GM18909 (cell line): Measurements from ENCODE around the gene AAK1.
"Not testable (repeated sequence)": the region's sequence is repeated elsewhere in the genome, so short reads cannot be mapped to it uniquely, and the experiment has no call there.

ENCODE experiments used
- ATAC-seq: cut with Tn5 transposase; IDR thresholded peaks from one replicate; pipeline ENCODE4 v1.9.1; 2021; ENCODE audit warnings: mild to moderate bottlenecking; ENCODE audit not compliant: unreplicated experiment, poor library complexity

The AAK1 gene

DNA sequence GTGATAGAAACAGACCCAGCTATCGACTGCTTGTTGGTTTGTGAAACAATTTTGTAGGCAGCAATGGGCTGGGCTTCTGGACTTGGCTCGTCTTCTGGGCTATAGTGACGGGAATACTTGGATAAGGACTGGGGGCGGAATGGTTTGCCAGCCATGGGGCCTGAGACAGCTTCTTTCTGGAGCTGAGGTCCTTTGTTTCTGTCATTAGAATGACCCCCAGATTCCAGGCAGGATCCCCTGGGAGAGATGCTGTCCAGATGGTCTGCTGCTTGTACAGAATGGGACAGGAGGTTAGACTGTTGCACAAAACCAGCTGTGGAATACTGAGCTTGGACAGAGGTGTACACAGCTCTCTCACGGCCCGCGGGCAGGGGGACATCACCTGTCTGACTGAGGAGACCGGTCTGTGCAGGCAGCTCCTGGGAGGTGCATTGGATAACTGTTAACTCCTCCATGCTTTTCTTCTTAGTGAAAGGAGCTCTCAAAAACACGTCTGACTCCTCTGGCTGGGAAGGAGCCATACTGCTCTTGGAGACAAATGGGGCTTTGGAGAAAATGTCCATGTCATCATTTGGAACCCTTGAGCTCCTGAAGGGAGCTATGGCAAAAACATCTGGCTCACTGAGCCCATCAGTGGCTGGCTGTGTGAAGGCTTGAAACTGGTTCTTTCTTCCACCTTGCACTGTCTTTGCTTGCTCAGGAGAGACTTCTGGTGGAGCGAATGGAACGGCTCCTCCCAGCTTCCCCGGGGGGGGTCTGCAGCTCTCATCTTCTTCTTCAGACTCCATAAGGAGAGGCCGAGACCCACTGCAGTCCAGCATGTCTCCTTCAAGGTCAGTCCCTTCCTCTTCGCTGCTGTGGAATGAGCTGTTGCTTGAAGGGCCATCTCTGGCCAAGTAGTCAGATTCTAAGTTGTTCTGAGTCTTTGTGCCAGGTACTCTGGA lies 177.8 kb downstream of the AAK1 start:
- no peak for ATAC-seq

DNA sequence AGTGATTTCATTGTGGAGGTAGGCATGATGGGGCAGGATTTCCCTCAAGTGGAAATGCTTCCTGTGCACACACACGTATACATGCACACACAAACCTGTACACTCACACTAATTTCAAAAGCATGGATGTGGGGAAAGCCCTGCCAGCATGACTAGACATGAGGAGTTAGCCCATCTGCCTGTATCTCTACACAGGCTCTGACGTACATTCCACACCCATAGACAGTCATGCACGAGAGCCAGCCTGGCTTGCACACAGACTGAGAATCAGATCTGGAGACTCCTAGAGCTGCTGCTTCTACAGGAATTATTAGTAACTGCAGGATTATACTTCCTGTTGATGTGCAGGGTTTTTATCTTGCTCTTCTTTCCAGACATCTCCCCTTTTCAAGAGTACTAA lies 179.0 kb downstream of the AAK1 start:
- ATAC-seq: no peak

DNA sequence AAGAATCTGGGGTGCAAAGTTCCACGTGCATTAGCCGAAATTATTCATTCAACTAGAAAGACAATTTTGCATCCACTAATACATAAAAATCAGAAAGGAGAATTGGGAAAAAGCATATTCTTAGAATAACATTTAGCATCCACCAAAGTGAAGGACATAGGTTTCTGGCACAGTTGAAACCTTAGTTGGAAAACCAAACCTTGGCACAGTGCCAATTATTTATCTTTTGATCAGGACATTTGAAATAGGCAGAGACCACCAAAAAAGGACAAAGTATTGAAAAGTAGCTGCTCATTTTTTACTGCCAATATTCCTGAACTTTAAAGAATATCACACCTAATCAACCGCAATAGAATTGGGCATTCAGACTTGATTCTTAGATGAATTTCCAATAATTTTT lies 180.8 kb downstream of the AAK1 start:
- no peak for ATAC-seq

DNA sequence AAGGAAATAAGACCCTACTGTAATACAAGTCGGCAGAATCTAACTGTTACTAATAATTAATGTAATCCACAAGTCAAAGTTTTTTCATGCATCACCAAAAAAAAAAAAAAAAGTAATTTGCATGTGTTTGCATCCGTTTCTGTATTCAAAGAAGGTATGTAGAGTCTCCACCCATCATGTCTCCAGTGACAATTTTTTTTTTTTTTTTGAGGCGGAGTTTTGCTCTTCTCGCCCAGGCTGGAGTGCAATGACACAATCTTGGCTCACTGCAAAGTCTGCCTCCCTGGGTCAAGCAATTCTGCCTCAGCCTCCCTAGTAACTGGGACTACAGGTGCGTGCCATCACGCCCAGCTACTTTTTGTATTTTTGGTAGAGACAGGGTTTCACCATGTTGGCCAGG lies 182.1 kb downstream of the AAK1 start:
- ATAC-seq: no peak

DNA sequence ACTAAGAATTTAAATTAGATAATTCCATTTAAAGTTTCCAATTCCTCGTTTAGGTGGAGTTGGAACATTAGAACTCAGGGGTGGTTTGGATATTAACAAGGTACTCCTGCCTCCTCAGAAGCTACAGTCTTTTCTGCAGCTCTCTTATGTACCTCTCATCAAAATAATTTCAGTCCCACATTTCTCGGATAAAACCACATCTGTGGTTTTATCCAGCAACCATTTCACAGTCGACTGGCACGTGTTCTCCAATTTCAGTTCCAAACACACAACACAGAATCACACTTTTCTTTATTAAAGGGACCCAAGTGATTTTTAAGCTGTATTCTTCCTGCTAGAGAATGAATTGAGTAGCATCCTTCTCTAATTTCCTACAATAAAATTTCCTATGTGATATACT lies 183.6 kb downstream of the AAK1 start:
- no peak for ATAC-seq

DNA sequence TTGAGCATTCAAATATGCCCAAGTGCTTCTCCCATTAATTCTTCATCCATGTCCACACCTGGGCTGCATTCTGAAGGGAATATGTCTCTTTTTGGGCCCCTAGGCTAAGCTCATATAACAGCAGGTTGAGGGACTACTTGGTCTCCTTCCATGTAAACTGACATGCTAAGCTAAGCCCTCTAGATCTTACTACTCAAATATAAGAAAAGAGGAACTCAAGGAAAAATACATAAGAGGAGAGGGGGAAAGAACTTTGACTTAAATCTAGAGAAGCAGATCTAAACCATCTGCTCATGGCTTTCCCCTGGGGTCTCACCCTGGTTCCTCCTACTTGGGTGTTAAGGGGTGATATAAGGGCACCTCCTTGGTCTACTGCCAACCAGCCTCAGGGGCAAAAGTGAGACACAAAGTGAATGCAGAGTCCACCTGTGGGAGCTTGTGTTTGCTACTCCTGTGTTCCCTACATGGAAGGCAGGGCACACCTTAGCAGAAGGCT lies 186.5 kb downstream of the AAK1 start:
- no peak for ATAC-seq

DNA sequence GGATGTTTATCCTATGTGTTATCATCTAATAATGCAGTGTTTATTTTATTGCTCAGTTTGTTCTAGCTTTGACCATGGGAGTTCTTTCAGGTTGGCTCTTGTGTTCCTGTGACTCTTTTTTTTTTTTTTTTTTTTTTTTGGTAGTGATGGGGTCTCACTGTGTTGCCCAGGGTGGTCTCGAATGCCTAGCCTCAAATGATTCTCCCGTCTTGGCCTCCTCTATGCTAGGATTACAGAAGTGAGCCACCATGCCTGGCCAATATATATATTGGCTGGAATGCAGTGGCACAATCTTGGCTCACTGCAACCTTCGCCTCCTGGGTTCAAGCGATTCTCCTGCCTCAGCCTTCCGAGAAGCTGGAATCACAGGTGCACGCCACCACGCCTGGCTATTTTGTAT lies 187.4 kb downstream of the AAK1 start:
- ATAC-seq: no peak

DNA sequence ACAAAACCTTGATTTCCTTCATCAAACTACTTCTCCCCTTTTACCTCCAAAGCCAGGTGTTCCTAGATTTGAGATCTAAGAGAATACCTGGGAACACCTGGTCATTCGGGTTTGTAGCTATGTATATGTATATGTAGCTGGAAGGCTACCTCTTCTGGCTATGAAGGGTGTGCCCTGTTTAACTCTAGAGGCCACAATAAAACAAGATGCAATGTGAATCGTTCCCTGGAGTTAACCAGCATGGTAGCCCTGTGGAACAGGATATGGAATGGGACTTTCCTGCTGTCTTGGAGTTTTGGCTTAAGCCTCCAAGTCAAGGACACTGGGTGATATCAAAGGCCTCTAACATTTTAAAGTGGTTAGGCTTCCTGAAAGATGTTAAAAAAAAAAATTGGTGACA lies 188.6 kb downstream of the AAK1 start:
- ATAC-seq: no peak

DNA sequence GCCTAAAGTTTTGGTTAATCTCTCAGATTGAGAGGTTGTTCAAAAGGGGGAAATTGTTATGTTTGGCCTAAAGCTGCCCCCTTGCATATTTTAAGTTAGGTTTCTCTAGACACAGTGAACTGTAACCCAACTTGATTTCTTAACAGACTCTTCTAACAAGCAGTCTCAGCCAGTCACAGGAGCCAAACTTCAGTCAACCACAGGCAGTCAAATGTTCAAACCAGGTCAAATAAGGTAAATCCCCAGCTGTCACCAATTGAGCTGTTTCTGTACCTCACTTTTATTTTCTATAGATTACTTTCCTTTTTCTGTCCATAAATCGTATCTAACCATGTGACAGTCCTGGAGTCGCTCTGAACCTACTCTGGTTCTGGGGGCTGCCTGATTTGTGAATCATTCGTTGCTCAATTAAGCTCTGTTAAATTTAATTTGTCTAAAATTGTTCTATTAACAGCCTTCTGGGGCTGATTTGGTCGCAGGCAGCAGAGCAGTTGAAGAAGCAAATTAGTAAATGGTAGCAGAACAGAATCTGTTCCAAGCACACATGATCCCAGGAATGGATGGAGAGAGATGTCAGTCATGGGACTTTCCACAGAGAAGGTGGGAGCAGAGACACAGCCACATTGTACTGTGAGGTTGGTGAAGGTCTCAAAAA lies 189.9 kb downstream of the AAK1 start:
- ATAC-seq: peak; percentile 81

DNA sequence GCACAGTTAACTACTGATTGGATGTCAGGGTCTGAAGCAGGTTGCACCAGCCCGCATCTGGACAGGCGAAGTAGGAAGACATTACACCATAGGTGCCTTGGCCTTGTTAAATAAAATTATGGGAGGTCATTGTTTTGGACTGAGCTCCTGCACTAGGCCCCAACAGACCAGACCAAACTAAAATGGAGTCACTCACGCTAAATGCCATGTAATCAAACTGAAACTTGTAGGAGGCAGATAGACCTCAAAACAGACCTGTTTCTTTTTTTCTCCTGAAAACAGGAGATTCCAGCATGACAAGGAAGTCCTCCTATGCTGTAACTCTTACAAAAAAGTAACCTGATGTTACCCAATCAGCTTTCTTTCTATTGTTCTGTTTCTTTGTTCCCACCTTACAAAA lies 190.9 kb downstream of the AAK1 start:
- ATAC-seq: no peak

DNA sequence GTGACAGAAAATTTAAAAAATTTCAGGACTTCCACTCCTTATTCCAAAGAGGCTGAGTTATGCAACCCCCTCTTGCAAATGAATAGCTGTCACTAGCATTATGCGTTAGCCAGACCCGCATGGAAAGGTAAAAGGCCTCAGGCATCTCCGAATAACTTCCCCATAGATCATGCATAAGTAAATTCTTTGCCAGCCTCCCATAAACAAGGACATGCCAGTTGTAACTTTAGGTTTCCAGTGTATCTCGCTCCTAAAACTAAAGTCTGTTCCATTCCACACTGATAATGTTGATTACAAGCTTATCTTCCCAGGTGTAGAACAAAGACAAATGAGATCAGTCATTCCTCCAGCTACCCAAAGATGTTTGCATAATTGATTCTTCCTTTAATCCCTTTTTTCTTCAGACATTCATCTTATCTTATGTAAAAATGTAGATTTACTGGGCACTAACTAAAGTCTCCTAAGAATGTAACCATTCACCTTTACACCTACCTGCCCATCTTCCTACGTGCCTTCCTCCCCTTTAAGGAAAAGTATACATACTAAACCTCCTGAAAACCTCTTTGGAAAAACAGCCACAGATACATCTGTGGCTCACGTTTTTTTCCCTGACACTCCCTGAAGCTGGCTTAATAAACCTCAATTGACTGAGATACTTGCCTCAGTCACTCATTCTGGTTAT lies 192.7 kb downstream of the AAK1 start:
- no peak for ATAC-seq

DNA sequence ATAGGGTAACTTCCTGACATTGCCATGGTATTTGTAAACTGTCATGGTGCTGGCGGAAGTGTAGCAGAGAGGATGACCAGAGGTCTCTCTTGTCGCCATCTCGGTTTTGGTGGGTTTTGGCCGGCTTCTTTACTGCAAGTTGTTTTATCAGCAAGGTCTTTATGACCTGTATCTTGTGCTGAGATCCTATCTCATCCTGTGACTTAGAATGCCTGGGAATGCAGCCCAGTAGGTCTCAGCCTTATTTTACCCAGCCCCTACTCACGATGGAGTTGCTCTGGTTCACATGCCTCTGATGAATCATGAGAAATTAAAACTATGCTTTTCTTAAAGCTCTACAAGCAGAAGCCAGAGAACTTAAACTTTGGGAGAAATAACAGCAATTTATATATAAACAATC lies 193.6 kb downstream of the AAK1 start:
- ATAC-seq: no peak

DNA sequence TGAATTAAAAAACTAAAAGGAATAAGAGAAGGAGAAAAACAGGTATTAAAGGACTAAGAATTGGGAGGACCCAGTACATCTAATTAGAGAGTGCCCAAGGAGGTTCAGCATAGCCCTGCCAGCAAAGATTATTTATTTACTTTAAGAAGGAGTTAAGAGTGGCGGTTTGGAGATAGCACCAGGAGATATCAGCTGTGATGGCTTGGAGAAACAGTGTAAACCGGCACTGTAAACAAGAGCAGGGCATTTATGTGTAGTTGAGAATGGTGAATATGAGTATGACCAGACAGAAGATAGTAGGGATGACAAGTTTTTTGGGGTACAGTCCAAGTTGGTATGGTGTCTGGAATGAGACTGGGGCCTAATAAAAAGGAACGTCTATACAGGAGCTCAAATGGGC lies 199.9 kb downstream of the AAK1 start:
- ATAC-seq: not testable (repeated sequence)

DNA sequence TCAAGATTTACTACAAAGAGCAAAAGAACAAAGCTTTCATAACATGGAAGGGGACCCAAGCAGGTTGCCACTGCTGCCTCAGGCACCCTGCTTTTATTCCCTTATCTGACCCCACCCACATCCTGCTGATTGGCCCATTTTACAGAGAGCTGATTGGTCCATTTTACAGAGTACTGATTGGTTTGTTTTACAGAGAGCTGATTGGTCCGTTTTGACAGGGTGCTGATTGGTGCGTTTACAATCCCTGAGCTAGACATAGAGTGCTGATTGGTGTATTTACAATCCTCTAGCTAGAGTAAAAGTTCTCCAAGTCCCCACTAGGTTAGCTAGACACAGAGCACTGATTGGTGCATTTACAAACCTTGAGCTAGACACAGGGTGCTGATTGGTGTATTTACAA lies 204.0 kb downstream of the AAK1 start:
- not testable (repeated sequence) for ATAC-seq

DNA sequence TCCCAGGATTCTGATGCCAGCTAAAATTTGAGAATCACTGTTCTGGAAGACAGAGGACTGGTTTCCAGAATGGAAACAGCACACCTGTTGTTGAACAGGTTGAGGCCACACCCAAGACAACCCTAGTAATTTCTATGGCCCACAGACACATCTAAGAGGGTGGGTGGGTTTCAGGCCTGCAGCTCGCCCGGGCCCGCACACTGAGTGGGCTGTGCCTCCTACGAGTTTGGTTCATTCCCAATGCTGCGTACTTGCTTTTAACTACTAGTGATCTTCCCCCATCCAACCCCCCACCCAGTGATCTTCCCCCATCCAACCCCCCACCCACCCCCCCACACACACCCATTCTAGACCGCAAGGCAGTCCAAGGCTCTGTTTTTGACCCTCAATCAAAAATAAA lies 205.0 kb downstream of the AAK1 start:
- no peak for ATAC-seq

DNA sequence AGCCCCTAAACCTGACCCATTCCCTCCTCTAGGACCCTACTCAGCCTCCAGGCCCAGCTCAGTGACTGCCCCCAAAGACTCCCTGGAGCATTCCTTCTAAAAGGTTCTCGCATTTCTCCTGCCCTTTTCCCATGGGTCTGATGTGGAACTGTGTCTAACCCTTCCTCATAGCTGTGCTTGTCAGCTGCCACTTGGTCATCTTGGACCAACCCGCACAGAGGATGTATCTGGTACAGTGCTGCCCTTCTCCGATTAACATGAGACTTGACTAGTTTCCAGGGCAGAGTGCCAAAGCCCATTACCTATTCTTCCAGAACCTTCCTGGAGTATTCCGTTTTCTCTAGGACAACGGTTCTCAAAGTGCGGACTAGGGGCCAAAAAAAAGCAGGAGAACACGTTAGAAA lies 205.8 kb downstream of the AAK1 start:
- ATAC-seq: no peak

DNA sequence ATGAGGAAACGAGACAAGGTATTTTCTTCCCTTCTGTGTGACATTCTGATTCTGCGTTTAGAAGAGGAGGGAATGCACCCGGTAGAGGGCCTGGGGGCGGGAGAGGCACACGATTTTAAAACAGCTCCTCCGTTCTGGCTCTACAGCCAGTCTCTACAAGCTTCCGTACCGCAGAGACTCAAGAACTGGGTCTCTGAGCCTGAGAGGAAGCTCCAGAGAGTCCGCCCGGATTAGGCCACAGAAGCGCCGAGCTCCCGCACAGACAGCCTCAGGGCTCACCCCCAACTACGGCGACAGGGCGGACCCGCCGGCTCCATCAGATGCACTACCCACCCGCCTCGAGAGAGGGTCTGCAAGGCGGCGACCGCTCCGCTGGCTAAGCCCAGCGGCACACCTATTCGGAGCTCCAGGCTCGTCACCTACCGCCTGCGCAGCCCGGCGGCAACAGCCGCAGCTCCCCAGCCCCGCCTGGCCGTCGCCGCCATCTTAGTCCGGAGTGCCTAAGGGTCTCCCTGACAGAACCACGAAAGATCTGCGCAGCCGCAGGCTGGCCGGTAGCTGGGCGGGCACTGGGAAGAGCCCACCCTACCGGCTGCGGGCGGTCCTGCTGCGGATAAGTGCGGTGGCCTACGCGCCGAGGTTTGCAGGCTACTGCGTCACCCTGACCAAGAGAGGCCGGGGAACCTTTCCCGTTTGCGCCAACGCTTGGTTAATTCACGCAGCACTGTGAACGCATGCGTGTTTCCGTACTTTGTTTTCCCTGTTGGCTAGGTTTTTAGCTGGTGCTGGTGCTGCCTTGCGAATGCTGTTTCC lies 206.4 kb downstream of the AAK1 start, which contains the start of gene NFU1:
TSS of gene NFU1 (minus strand) at position 498 of the 813 bp plus-strand sequence. CDS start at position 485, 13 bp downstream.
- peak; percentile 95 for ATAC-seq

DNA sequence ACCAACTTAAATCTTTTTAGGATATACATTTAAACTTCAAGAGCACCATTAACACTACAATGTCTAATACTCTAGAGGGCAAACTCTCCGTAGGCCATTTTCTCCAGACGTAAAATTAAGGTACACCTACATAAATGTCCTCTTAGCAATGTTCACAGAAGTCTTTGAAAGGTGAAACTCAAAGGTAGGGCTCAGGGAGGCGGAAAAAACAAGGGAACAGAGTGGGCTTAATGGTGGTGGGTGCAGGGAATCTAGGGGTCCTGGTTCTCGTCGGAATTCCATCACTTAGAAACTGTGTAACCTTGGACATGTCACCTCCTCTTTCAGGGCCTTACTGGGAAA lies 207.0 kb downstream of the AAK1 start:
- peak; percentile 13 for ATAC-seq

DNA sequence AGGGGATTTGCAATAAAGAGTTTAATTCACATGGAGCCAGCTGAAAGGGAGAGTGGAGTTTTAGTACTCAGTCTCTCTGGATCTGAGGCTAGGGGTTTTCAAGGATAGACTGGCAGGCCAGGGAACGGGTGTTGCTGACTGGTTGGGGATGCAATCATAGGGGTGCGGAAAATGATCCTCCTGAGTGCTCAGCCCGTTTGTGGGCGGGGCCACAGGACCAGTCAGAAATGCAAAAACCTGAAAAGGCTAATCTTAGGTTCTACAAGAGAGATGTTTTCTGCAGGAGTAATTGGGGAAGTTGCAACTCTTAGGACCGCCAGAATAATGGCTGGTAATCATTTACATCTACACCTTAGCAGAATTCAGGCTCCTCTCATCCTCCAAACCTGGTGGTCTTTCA lies 208.8 kb downstream of the AAK1 start:
- ATAC-seq: no peak

DNA sequence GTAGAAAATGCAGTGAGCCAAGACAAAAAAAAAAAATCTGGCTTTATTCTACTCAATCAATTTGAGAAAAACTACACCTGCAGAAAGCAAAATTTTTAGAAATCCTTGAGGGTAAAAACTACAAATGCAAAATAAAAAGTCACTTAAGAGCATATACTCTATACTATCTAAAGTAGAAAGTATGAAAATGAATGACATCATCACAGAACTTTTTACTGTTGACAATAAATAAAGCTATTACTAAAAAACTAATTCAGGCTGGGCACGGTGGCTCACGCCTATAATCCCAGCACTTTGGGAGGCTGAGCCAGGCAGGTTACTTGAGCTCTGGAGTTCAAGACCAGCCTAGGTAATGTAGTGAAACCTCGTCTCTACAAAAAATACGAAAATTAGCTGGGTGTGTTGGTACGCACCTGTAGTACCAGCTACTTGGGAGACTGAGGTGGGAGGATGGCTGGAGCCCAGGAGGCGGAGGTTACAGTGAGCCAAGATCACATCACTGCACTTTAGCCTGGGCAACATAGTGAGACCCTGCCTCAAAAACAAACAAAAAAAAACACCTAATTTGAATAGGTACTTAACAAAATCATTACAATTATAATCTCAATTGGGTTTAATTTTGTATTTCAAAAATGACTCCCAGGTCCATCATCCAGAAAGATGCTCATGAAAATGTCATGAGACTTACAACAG lies 213.9 kb downstream of the AAK1 start:
- no peak for ATAC-seq
